ENCODE data around the gene DCT.

DCT gene

GRCh38 chr13:94454906-94455305 is 24.6 kb downstream of the DCT start:
- no peaks in the 10 kb centered on the region for H3K79me2 ChIP-seq (ENCODE audit: low read length)
- TF ChIP-seq CTCF (IDR thresholded peaks at IDR 0.05; ENCODE audit: low read length) (no peak), EZH2 (optimal IDR thresholded peaks at IDR 0.05; ENCODE audit: low read depth, low read length) (no peak), EZH2phosphoT487 (IDR thresholded peaks at IDR 0.05; ENCODE audit: low read length) (no peak)
- H3K9me3 ChIP-seq (replicated peaks; ENCODE audit: insufficient read depth, low read length) = no peaks in the 10 kb centered on the region
- no peak overlapping the region for H3K4me2 ChIP-seq (ENCODE audit: low read depth, low read length)
- no peaks in the 10 kb centered on the region for H3K9me2 ChIP-seq (replicated peaks; ENCODE audit: insufficient read depth, low read length)
- H3K27me3 ChIP-seq (replicated peaks; ENCODE audit: insufficient read depth, low read length) = no peaks in the 10 kb centered on the region
- H3F3A ChIP-seq (ENCODE audit: insufficient read depth, low read length) = no peaks in the 10 kb centered on the region
- DNase-seq = no peak
- H3K4me1 ChIP-seq (ENCODE audit: low read length) = no peaks in the 10 kb centered on the region
- no peak overlapping the region for H3K9ac ChIP-seq (ENCODE audit: low read length)
- H4K20me1 ChIP-seq (ENCODE audit: insufficient read depth, low read length) = no peaks in the 10 kb centered on the region
- no peak overlapping the region for H3K27ac ChIP-seq (ENCODE audit: low read length)
- H3K36me3 ChIP-seq (replicated peaks; ENCODE audit: insufficient read depth, low read length) = no peaks in the 10 kb centered on the region
- H3K4me3 ChIP-seq (ENCODE audit: low read length) = no peak overlapping the region
- no peak overlapping the region for H2AFZ ChIP-seq (ENCODE audit: low read length)

- Histone ChIP-seq H3K4me3 (ENCODE audit: low read length) (no peak overlapping the region), H3K27ac (ENCODE audit: low read length) (no peak overlapping the region), H3K9me3 (replicated peaks; ENCODE audit: insufficient read depth, low read length) (no peaks in the 10 kb centered on the region), H3F3A (ENCODE audit: insufficient read depth, low read length) (no peaks in the 10 kb centered on the region), H3K9ac (ENCODE audit: low read length) (no peak overlapping the region), H3K27me3 (replicated peaks; ENCODE audit: insufficient read depth, low read length) (no peaks in the 10 kb centered on the region), H3K79me2 (ENCODE audit: low read length) (no peaks in the 10 kb centered on the region), H3K9me2 (replicated peaks; ENCODE audit: insufficient read depth, low read length) (no peaks in the 10 kb centered on the region), H4K20me1 (ENCODE audit: insufficient read depth, low read length) (no peaks in the 10 kb centered on the region), H3K4me2 (ENCODE audit: low read depth, low read length) (no peak overlapping the region), H3K36me3 (replicated peaks; ENCODE audit: insufficient read depth, low read length) (no peaks in the 10 kb centered on the region), H2AFZ (ENCODE audit: low read length) (no peak overlapping the region), H3K4me1 (ENCODE audit: low read length) (no peaks in the 10 kb centered on the region)
- TF ChIP-seq EZH2 (optimal IDR thresholded peaks at IDR 0.05; ENCODE audit: low read depth, low read length) (no peak), EZH2phosphoT487 (IDR thresholded peaks at IDR 0.05; ENCODE audit: low read length) (no peak), CTCF (IDR thresholded peaks at IDR 0.05; ENCODE audit: low read length) (no peak)
- DNase-seq = no peak
These were observed 25.1 kb downstream of the DCT start for GRCh38 chr13:94454334-94454733.

GRCh38 chr13:94444826-94445225 is 34.7 kb downstream of the DCT start:
- H3K9ac ChIP-seq (ENCODE audit: low read length) = no peak overlapping the region

More at GRCh38 chr13:94444826-94445225, 34.7 kb downstream of the DCT start:
- DNase-seq = no peak
- Histone ChIP-seq H3K9me3 (replicated peaks; ENCODE audit: insufficient read depth, low read length) (no peaks in the 10 kb centered on the region), H2AFZ (ENCODE audit: low read length) (no peak overlapping the region), H3K27me3 (replicated peaks; ENCODE audit: insufficient read depth, low read length) (no peaks in the 10 kb centered on the region), H3K79me2 (ENCODE audit: low read length) (no peaks in the 10 kb centered on the region), H3K4me2 (ENCODE audit: low read depth, low read length) (no peak overlapping the region), H3K4me1 (ENCODE audit: low read length) (no peaks in the 10 kb centered on the region), H3K4me3 (ENCODE audit: low read length) (no peak overlapping the region), H3F3A (ENCODE audit: insufficient read depth, low read length) (no peaks in the 10 kb centered on the region), H3K27ac (ENCODE audit: low read length) (no peak overlapping the region), H3K9me2 (replicated peaks; ENCODE audit: insufficient read depth, low read length) (no peaks in the 10 kb centered on the region), H3K36me3 (replicated peaks; ENCODE audit: insufficient read depth, low read length) (no peaks in the 10 kb centered on the region), H4K20me1 (ENCODE audit: insufficient read depth, low read length) (no peaks in the 10 kb centered on the region)
- TF ChIP-seq CTCF (IDR thresholded peaks at IDR 0.05; ENCODE audit: low read length) = no peak
- no peak for TF ChIP-seq EZH2phosphoT487 (IDR thresholded peaks at IDR 0.05; ENCODE audit: low read length)
- TF ChIP-seq EZH2 (optimal IDR thresholded peaks at IDR 0.05; ENCODE audit: low read depth, low read length) = no peak
